ENCODE data around the gene TRAF2.

The TRAF2 gene

DNA sequence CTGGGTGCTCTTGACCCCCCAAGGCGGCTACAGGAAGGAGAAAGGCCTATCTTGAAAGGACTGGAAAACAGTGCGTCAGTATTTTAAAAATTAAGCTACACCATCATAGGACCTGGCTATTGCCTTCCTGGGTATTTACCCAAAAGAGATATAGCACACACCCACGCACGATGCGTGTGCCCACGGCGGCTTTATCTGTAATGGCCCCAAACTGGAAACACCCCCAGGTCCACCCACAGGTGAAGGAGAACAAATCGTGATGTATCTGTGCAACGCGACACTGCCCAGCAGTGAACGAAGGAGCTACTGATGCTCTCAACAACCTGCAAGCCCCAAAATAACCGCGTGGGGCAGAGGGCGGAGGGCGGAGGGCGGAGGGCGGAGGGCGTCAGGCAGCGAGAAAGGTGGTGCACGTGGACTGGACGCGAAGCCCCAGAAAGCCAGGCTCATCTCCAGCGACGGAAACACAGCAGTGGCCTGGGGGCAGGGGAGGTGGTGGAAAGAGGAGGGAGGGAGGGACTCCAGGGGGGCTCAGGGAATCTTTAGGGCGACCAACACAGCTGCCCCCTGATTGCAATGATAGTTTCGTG, 78.6 kb downstream of the TRAF2 start:
- DNase-seq = no peak

DNA sequence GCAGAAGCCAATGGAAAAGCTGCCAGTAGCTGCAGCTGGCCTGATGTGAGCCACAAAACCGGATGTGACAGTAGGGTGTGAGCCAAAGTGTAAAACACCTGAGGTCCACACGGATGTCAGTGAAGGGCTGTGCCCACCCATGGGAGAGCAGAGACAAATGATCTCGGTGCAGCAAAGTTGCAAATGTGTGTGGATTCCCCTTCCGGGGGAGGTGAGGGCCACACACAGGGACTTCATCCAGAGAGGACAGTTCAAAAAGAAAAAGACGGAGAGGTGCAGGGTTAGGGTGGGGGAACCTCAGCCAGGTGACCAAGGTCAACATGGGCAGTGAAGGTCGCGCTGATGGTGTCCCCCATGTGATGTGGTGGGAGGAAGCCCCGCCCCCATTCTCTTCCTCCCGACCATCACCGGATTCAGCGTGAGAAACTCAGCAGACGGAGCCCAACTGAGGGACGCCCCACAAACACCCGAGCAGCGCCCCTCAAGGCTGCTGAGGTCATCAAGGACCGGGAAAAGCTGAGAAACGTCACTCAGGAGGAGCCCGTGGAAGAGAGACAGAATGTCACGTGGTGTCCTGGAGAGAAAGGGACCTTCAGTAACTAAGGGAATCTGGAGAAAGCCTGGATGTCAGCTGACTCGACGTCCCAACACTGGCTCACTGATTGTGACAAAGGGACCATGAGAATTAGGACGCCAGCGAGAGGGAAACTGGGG, 79.6 kb downstream of the TRAF2 start:
- DNase-seq = no peak

DNA sequence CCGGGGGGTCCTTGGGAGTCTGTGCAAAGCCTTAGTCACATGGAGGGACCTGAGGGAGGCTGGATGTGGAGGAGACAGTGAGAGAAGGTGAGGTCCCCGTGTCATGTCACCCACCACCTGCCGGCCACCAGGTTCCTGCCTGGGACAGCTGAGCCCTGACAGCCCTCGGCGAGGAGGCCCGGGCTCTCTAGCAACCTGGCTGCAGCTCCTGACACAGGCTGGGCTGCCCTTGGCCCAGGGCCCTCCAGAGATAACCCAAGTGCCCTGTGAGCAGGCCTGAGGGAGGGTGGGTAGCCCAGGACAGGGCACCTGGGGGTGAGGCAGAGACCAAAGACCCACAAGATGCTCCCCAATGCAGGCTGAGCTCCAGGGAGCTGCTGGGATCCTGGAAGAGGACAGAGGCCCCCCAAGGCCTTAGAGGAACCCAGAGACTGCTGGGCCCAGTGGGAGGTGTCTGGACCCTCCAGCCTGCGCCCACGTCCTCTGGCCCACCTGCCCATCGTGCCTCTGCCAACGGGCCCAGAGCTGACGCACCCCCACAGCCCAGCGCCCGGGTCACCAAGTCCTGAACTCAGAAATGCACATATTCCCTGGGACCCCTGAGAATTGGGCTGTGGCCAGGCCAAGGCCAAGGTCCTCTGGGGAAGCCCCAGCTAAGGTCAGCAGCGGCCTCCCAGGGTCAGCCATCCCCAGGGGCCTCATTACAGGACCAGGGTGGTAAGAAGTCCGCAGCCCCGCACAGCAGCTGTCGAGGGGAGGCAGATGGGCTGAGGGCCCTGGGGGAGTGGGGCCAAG, 82.2 kb downstream of the TRAF2 start:
- DNase-seq = no peak

DNA sequence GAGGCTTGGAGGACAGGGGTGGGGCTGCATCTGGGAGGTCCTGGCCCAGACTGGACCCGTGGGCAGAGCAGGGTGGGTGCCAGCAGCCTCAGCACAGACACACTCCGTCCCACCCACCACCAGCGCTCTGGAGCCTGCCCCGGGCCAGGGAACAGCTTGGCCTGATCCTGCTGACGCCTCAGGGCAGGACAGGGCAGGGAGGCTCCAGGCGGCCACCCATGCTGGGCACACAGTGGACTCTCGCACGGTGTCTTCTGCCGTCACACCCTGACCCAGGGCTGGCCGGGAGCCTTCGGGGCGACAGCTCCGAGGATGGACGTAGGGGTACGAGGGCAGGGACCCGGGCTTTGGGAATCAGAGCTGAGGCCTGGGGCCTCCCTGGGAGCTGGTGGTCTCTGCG, 82.8 kb downstream of the TRAF2 start:
- no peak for DNase-seq

DNA sequence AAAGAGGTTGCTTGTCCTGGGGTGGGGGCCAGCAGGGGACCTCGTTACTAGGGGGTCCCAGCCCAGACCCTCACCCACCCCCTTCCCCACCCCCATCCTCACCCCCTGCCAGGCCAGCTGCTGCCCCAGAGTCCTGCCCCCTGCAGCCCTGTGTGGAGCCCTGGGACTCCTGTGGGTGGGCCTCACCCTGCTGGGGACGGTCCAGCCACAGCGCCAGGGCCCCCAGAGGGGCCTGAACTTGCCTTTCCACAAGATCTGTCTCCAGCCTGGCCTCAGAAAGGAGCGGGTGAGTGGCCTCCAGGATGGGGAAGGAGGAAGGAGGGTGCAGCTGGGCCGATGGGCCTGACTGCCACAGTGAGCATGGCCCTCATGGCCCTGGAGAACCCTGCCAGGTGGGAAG, 83.5 kb downstream of the TRAF2 start:
- no peak for DNase-seq

DNA sequence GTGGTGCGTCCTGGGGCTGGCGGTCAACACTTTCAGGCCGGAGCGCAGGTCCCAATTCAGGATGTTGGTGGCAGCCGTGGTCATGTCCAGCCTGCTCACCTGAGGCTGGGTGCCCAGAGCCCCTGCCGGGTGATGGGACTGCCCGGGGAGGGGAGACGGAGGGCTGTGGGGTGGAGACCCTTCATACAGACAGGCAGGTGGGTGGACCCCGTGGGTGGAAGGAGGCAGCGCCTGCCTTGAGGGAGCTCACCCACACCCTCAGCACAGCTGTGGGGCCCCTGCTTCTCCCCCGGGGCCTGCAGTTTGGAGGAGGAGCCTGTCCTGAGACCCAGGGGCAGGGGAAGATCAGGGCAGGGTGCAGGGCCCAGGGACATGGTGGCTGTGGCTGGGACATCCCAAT, 84.0 kb downstream of the TRAF2 start:
- DNase-seq = no peak

DNA sequence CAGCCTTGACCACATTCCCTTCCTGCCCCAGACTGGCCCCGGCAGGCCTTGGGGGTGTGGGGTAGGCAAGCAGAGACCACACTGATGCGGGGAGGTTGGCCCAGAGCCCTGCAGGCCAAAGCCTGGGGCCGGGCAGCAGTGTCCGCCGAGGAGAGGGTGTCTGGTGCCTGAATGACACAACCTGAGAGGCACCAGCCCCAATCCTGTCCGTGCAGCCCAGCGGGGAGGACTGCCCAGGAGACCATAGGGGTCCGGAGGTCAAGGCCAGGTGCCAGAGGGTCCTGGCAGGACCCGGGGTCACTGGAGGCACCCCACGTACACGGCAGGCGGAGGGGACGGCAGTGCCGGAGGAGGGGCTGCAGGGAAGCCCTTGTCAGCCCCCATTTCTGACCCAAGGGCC, 85.4 kb downstream of the TRAF2 start:
- DNase-seq = no peak

DNA sequence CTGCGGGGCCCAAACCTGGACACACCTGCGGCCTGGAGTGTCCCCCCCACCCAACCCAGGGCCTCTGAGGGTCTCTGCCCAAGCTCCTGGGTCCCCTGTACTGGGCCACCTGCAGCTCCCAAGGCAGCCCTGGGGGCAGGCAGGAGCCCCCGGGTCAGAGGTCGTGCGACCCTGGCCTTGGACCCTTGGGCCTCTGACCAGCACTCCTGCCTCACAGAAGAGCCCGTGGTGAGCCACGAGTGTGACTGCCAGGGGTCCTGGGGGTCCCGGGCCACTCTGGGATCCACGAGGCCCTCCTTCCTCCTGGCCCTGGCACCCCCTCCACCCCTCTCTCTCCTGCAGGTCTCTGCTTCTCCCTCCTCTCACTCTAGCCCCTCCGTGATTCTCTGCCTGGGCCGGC, 86.0 kb downstream of the TRAF2 start:
- DNase-seq = no peak

DNA sequence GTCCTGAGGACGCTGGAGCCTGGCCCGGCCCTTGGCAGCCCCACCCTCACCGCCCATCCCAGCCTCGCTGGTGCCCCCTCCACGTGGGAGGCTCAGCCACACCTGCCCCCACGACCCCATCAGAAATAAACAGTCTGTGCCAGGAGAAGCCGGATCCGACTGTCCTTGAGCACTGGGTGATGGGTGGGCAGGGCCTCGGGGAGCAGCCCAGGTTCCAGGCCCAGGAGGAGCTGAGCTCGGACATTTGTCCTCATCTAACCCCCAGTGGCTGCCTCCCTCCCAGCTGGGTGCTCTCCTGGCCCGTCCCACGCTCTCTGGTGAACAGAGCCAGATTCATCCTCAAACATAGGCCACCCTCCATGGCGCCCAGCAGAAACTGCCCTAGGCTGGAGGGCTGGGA, 86.4 kb downstream of the TRAF2 start:
- DNase-seq = no peak

DNA sequence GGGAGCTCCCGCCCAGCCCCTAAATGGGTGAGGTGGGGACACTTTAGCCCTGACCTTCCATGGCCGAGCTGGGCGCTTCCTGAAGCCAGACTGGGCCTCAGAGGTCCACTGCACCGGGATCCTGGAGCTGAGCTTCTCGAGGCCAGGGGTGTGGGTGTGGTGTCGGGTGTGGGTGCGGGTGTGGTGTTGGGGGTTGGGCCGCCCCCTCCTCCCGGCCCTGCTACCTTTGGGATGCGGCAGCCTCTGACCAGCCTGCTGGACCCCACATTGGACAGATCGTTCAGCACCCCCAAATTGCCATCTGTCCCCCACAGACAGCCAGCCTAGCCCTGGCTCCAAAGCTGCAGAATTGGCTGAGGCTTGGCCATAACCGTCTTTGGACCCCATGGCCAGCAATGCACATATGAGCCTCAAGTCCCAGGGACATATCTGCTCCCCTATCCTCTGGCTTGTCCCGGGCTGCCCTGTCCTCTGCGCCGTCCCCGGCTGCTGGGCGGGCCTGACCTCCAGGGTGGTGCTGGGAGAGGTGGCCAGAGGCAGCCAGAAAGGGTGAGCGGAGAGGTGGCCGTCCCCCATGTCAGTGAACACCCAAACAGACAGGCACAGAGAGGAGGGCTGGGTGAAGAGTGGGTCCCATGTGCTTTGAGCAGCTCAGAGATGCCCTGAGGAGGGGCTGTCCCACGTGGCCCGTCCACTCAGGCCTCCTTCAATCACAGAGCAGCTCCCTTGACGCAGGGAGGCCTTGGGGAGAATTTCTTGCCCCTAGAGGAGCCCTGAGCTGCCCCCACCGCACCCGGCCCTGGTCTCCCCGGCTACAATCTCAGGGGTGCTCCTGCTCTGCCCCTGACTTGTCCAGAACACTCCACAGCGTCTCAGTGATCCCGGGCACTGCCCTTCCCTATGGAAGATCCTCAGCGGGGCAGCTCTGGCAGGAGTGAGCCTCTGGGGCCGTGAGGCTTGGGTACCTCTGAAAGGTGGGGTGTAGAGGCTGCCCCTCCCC, 87.6 kb downstream of the TRAF2 start:
- DNase-seq = no peak

DNA sequence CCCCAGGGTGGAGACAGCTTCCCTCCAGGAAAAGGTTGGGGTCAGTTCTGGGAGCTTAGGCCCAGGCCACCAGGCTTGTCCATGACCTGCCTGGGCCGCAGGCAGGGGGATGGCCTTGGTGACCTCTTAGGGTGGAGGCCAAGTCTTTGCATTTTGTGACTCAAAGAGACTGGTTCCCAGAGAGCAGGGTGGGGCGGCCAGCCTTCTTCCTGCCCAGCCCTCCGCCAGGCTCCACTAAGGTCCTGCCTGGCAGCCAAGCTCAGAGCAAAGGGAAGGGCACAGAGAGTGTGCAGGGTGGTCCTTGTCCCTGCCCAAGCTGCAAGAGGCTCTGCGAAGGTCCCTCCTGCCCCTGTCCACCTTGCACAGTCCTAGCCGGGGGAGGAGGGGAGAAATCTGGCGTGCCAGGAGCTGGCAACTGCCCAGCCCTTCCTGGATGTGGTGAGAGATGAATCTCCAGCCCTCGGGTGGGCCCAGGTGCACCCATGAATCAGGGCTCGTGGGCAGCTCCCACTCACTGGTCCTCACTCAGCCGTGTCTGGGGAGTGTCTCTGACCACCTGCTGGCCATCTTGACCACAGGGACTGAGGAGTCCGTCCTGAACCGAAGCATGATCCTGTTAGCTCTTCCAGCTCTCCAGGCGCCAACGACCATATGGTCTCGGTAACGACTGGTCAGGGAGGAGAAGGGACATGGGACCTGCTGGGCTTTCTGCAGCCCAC, 88.7 kb downstream of the TRAF2 start:
- no peak for DNase-seq

DNA sequence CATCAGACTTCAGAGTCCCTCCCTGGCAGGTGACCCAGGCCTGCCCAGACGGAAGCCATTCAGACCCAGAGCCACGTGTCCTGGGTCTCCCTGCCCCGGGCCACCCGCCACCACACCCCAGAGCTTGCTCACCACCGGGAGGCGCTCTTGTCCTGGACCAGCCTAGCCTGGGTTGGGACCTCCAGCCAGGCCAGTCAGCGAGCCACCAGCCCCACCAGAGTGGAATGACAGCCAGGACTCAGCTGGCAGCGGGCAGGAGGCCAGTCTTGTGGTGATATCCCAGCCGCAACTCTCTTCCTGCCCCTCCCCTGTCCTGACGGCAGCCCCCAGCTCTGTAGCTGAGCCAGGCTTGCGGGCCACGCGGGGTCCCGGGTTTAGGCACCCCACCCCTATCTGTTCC, 89.3 kb downstream of the TRAF2 start:
- no peak for DNase-seq

Measured in NCI-H82 (cell line).